ENCODE measurements around the gene C6orf89.

GRCh38 chr6:36893976-36894932 lies 8.5 kb downstream of the C6orf89 start:
- TF ChIP-seq, protein P1, sequence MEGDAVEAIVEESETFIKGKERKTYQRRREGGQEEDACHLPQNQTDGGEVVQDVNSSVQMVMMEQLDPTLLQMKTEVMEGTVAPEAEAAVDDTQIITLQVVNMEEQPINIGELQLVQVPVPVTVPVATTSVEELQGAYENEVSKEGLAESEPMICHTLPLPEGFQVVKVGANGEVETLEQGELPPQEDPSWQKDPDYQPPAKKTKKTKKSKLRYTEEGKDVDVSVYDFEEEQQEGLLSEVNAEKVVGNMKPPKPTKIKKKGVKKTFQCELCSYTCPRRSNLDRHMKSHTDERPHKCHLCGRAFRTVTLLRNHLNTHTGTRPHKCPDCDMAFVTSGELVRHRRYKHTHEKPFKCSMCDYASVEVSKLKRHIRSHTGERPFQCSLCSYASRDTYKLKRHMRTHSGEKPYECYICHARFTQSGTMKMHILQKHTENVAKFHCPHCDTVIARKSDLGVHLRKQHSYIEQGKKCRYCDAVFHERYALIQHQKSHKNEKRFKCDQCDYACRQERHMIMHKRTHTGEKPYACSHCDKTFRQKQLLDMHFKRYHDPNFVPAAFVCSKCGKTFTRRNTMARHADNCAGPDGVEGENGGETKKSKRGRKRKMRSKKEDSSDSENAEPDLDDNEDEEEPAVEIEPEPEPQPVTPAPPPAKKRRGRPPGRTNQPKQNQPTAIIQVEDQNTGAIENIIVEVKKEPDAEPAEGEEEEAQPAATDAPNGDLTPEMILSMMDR (IDR thresholded peaks at IDR 0.05; ENCODE audit: low read length) = no peak
- no peak for TF ChIP-seq EZH2 (IDR thresholded peaks at IDR 0.05; ENCODE audit: borderline replicate concordance, low read length)

Data from OCI-LY1 (cell line).